Keratinocyte (primary cell): Measurements from ENCODE around the gene C2orf78. TPM values are rescaled to one million over a fixed set of nuclear protein-coding genes. Genes with fewer than 3 reads are reported as not detected.

ENCODE experiments used
- DNase-seq: peaks from one replicate; pipeline ENCODE4 v3.0.0-alpha.2; 2011; ENCODE audit warnings: low read depth, missing footprints, low spot score
- FAIRE-seq: peaks from 2 replicates; lab custom pipeline; 2011; peaks lifted over from hg19 to GRCh38; lab: Jason Lieb, UNC
- H2AFZ ChIP-seq: 2 replicates; pipeline ENCODE4 v1.6.0; 2012; ENCODE audit warnings: low read length, control low read depth, inconsistent platforms; ENCODE audit not compliant: control insufficient read depth
- H3K27ac ChIP-seq: 2 replicates; pipeline ENCODE4 v1.5.1; 2011; ENCODE audit warnings: low read length; ENCODE audit not compliant: control insufficient read depth, insufficient read depth
- H3K27me3 ChIP-seq: 3 replicates; pipeline ENCODE4 v1.6.0; 2011; ENCODE audit warnings: low read length; ENCODE audit not compliant: control insufficient read depth, insufficient read depth; ENCODE audit errors: extremely low read depth
- H3K36me3 ChIP-seq, 2 experiments: 2 replicates in 1 of 2; 3 replicates in 1 of 2; pipeline ENCODE4 v1.5.1; 2011; ENCODE audit warnings: low read length in 2 of 2, mild to moderate bottlenecking in 1 of 2; ENCODE audit not compliant: control insufficient read depth in 2 of 2, insufficient read depth in 2 of 2; ENCODE audit errors: extremely low read depth in 1 of 2
- H3K4me1 ChIP-seq: 3 replicates; pipeline ENCODE4 v1.5.1; 2011; ENCODE audit warnings: low read length; ENCODE audit not compliant: control insufficient read depth, insufficient read depth; ENCODE audit errors: extremely low read depth
- H3K4me2 ChIP-seq: 3 replicates; pipeline ENCODE4 v1.6.0; 2011; ENCODE audit warnings: low read depth, low read length; ENCODE audit not compliant: control insufficient read depth, insufficient read depth; ENCODE audit errors: extremely low read depth
- H3K4me3 ChIP-seq, 3 experiments: fragments of 200-600 bp in 1 of 3; sonication (generic) in 1 of 3; 2 replicates in 2 of 3; 3 replicates in 1 of 3; pipeline ENCODE4 v1.5.1; 2011 to 2016; ENCODE audit warnings: low read length in 3 of 3, mild to moderate bottlenecking in 3 of 3, control low read depth in 2 of 3, inconsistent platforms in 1 of 3, low read depth in 1 of 3, mixed read lengths in 1 of 3, mixed run types in 1 of 3, moderate library complexity in 1 of 3; ENCODE audit not compliant: control insufficient read depth in 2 of 3, insufficient read depth in 2 of 3; ENCODE audit errors: extremely low read depth in 1 of 3
- H3K79me2 ChIP-seq: 2 replicates; pipeline ENCODE4 v1.6.0; 2012; ENCODE audit warnings: low read length; ENCODE audit not compliant: control insufficient read depth, insufficient read depth
- H3K9ac ChIP-seq: 3 replicates; pipeline ENCODE4 v1.6.0; 2011; ENCODE audit warnings: low read length; ENCODE audit not compliant: control insufficient read depth, insufficient read depth; ENCODE audit errors: extremely low read depth
- H3K9me1 ChIP-seq: 3 replicates; pipeline ENCODE4 v1.6.0; 2011; ENCODE audit warnings: low read length; ENCODE audit not compliant: control insufficient read depth, insufficient read depth; ENCODE audit errors: extremely low read depth
- H3K9me3 ChIP-seq: 2 replicates; pipeline ENCODE4 v1.5.1; 2012; ENCODE audit warnings: low read depth, low read length; ENCODE audit not compliant: control insufficient read depth
- H4K20me1 ChIP-seq: 3 replicates; pipeline ENCODE4 v1.6.0; 2011; ENCODE audit warnings: low read length; ENCODE audit not compliant: control insufficient read depth, insufficient read depth; ENCODE audit errors: extremely low read depth
- CTCF ChIP-seq, 3 experiments: IDR thresholded peaks in 1 of 3; conservative IDR thresholded peaks in 1 of 3; optimal IDR thresholded peaks in 1 of 3; 2 replicates in 2 of 3; 3 replicates in 1 of 3; pipeline versions ENCODE3 to v1.5.1; 2011; ENCODE audit warnings: low read length in 3 of 3, mild to moderate bottlenecking in 3 of 3, moderate library complexity in 2 of 3, control low read depth in 1 of 3, inconsistent platforms in 1 of 3; ENCODE audit not compliant: insufficient read depth in 2 of 3; ENCODE audit errors: extremely low read depth in 1 of 3
- EZH2 ChIP-seq: IDR thresholded peaks from one replicate; pipeline ENCODE4 v1.6.1; 2012; ENCODE audit warnings: inconsistent platforms, mild to moderate bottlenecking, low read length, moderate library complexity
- dilution Hi-C: fragments of 300-500 bp; cut with MboI; formaldehyde crosslinking; loops from one replicate; pipeline ENCODE4 v1.7.0; 2020; ENCODE audit warnings: low sequenced_read_pairs; ENCODE audit not compliant: extremely low pct_ligation_motif_present
- polyA plus RNA-seq, 5 experiments: library from polyadenylated mRNA; depleted of rRNA in 3 of 5; stranded (reverse) in 3 of 5; stranded (forward) in 1 of 5; unstranded in 1 of 5; fragments of >200 nt; gene quantifications; 1 replicate in 1 of 5; 2 replicates in 3 of 5; 3 replicates in 1 of 5; pipeline versions ENCODE4 v1.2.1 to v1.2.3, GENCODE V29; 2011 to 2012; ENCODE audit warnings: missing spikeins in 2 of 5, low read depth in 1 of 5, low replicate concordance in 1 of 5

C2orf78 gene
- polyA plus RNA-seq, 1 donor (not counting 4 experiments of a cell fraction or from before 2014, with no cell fraction given) = not detected

GRCh38 chr2:73827018-73827417 is 43.0 kb downstream of the C2orf78 start:
- Histone ChIP-seq H3K79me2 (peaks cover 16% of the 10 kb centered on the region), H3K9ac (no peak overlapping the region), H3K9me1 (no peaks in the 10 kb centered on the region), H3K4me3 (no peak overlapping the region), H3K4me2 (no peak overlapping the region), H4K20me1 (no peaks in the 10 kb centered on the region), H3K4me1 (peaks cover 26% of the 10 kb centered on the region), H3K9me3 (no peaks in the 10 kb centered on the region), H3K27ac (no peak overlapping the region), H3K27me3 (no peaks in the 10 kb centered on the region), H3K36me3 (peaks cover 0 to 2% of the 10 kb centered on the region in 2 experiments), H2AFZ (no peak overlapping the region)
- FAIRE-seq (no peak), DNase-seq (no peak)
- TF ChIP-seq CTCF (optimal IDR thresholded peaks at IDR 0.05 in 1 of 3, IDR thresholded peaks at IDR 0.05 in 1 of 3, conservative IDR thresholded peaks at IDR 0.05 in 1 of 3; ENCODE audit: extremely low read depth in 1 of 3, insufficient read depth in 2 of 3, low read length in 3 of 3) (peak in 2 of 3 experiments; percentile 36 to 51), EZH2 (no peak)
- dilution Hi-C loops = no loop called here

- dilution Hi-C loops = no loop called here
- Histone ChIP-seq H2AFZ (peak overlapping the region; percentile 95), H3K79me2 (peaks cover 21% of the 10 kb centered on the region), H3K27ac (no peak overlapping the region), H3K9ac (no peak overlapping the region), H3K4me3 (peak overlapping the region in 1 of 3 experiments; percentile 72), H3K27me3 (no peaks in the 10 kb centered on the region), H4K20me1 (no peaks in the 10 kb centered on the region), H3K9me1 (no peaks in the 10 kb centered on the region), H3K4me1 (peaks cover 31% of the 10 kb centered on the region), H3K4me2 (peak overlapping the region; percentile 95), H3K9me3 (no peaks in the 10 kb centered on the region), H3K36me3 (peaks cover 2 to 8% of the 10 kb centered on the region in 2 experiments)
- TF ChIP-seq CTCF (optimal IDR thresholded peaks at IDR 0.05 in 1 of 3, IDR thresholded peaks at IDR 0.05 in 1 of 3, conservative IDR thresholded peaks at IDR 0.05 in 1 of 3; ENCODE audit: extremely low read depth in 1 of 3, insufficient read depth in 2 of 3, low read length in 3 of 3) (no peak), EZH2 (no peak)
- DNase-seq = no peak
- FAIRE-seq = no peak
Observed at GRCh38 chr2:73827660-73828388, 43.8 kb downstream of the C2orf78 start.
